M059J (cell line): Measurements from ENCODE around the gene HJURP. TPM values are rescaled to one million over a fixed set of nuclear protein-coding genes. Genes with fewer than 3 reads are reported as not detected.

Source experiments
- DNase-seq: peaks from one replicate; pipeline ENCODE4 v3.0.0-alpha.2; 2012; ENCODE audit warnings: low read depth
- total RNA-seq: library from RNA; depleted of rRNA; stranded (reverse); fragments of >200 nt; shearing (Covaris generic); gene quantifications from 2 replicates; pipeline ENCODE4 v1.2.3, GENCODE V29; 2014

Gene HJURP
- total RNA-seq, 1 experiment from 2014 or later: 80.4 TPM

DNA sequence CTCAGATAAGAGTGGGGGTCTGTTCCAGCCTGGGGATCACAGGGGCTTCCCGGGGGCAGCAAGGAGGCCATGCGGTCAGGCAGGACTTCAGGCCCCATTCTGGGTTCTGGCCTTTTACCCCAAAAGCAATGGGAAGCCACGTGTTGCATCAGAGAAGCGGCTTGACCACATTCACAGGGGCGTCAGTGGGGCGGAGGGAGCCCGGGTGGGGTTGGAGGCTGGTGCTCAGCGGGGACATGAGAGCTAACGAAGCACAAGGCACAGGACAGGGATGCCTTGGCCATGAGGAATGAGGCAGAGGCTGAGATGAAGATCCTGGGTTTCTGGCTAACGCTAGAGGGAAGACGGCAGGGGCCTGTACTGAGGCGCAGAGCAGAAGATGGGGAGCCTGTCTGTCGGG, 6.1 kb downstream of the HJURP start:
- no peak for DNase-seq

DNA sequence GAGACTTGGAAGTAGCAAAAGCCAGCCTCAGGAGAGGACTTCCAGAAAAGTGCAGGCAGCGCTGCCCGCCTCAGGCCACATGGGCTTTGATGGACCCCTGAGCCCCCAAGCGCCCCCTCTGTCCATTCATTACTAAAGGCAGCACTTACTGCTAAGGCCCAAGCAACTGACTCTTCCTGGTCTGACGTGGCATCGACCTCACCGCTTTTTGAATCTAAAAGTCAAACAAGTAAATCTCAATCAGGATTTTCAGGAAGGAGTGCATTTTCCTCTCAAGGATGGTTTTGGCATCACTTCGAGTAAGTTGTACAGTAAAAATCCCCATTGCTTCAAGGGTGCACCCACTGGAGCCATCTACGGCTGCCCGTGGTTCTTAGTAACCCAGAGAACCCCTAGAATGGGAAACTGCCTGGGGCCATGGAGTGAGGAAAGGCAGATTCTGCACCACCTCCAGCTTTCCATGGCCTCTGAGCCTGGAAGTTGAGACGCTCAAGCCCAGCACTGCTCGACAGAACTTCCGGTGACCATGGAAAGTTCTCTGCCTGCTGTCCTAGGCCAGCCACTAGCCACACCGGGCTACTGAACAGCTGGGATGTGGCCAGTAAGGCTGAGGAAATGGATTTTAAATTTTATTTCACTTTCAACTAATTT, 7.0 kb downstream of the HJURP start:
- DNase-seq: no peak

DNA sequence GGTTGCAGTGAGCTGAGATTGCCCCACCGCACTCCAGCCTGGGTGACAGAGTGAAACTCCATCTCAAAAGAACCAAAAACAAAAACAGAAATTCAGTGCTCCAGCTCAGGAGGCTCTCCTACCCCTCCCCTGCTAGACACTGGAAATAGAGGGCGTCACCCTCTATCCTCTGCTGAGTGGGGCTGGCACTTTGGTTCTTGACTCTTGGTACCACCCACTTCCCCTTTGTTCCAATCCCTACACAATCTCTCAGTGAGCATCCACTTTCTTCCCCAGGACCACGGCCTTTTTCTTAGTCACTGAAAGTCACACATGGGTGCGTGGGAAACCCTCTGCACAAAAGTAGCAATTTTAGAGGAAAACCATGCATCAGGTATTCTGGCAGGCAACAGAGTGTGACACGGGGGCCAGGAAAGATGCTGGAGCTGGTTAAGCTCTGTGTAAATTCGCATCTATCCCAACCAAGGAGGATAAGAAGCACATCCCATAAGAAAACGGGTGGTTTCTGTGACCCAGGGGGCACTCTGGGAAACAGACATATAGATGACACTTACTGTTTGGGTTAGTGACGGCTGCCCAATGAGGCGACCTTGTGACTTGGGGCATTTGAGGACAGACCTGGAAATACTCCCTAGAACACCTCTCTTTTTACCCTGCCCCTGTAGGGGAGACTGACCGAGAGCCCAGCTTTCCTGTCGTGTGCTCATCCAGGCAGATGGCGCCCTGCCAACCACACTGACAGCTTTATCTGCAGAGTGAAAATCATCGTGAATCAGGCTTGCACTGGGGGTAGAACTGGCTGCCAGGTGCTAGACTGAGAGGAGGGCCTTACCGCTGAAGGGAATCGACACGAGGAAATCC, 7.7 kb downstream of the HJURP start:
- no peak for DNase-seq

DNA sequence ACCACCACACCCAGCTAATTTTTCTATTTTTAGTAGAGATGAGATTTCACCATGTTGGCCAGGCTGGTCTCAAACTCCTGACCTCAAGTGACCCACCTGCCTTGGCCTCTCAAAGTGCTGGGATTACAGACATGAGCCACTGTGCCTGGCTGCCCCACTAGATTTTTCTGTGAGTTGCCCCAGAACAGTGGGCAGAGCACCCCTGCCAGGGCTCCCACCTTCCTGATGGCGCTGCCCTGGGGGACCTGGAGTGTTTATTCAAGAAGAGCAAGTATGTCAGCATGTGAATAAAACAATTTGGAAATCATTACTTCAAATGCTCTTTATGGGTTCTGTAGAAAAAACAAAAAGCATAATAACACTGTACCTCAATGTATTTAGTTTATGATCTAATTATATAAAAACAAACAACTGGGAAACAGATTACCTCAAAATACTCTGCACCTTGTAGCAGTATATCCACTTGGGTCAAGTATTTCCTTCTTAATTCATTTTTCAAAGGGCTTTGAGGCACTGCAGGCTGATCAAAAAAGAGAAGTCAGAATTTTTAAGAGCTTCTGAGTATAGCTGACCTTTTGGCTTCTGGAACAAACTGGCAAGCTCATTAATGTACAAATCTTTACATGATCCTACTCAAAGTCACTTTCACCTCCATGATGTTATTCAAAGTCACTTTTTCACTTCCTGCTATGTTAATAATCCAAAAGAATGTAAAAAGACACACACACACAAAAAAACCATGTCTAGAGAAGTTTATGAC, 8.9 kb downstream of the HJURP start:
- DNase-seq: no peak

DNA sequence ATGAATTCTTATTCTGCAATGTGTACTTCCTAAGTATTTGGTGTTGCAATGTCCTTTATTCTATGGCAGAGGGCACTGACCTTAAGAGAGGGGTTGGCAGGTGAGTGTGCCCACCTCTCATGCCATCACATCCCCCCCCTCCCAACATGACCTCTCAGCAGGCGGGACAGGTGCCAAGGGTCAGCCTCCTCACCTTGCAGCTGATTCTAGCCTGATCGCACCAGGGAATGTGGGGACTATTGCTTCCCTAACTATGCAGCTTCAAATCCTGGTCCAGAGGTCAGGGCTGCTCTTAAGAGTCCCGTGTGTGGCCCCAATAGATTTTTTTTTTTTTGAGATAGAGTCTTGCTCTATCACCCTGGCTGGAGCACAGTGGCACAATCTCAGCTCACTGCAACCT, 9.5 kb downstream of the HJURP start:
- DNase-seq: no peak

DNA sequence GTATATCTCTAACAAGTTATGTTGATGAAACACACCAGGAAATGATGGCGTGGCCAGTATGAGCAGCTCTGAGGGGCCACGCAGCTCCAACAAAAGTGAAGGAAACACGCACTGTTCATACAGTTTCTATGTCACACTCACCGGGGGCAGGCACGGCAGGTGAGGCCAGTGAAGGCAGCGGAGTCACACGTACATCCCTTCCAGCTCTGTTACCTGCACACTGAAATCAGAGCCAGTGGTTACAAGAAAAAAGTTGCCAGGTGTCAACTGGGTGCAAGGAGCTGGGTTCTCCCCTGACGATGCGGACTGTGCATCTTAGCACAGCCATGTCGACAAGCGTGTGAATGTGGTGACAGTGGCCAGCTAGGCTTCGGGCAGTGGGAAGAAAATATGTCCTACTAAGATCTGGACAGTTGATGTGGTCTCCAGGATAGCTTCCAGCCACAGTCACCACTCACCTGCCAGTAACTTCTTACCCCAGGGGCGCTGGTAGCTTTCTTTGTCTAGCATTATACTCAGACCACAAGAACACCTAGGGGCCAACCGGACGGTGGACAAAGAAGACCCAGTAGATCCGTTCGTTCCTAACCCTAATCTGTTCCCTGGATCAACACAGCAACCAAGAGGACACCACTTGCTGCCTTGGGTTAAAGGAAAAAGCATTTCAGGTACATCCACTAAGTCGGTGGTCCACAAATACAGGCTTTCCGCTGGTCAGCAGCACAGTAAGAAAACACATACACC, 10.1 kb downstream of the HJURP start:
- no peak for DNase-seq

DNA sequence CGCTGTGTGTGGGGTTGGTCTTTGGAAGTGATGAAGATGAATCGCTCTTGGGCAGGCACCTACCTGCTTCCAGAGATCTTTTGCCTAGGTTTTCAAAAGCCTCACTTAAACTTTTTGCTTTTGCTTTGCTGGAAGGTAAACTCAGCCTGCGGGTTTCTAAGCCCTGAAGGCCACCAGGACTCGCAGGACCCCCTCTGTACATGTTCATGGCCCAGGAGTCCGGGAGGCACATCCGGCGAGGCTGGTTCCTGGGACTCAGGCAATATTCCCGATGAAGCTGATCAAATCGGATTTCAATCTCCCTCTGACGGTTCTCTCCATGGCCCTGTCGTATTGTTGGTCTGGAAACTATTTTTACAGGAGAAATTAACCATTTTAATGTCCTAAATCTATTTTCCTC, 13.2 kb downstream of the HJURP start:
- DNase-seq: no peak

DNA sequence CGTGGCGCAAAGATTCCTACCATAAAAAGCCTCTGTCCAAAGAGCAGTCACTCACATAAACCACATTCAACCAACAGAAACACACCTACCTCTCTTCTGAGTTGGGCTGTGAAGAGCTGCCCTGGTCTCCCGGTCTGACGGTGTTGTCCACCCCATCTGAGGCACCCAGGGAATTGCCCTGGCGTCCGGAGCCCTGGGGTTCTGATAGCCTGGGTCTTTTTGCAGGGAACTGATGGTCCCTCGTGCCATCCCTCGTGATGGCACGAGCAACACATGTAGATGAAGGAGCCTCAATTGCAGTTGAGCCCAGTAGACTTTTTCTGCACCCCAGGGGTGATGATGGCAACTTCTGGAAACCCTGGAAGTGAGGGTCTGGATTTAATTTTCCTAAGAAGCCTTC, 13.8 kb downstream of the HJURP start:
- no peak for DNase-seq

DNA sequence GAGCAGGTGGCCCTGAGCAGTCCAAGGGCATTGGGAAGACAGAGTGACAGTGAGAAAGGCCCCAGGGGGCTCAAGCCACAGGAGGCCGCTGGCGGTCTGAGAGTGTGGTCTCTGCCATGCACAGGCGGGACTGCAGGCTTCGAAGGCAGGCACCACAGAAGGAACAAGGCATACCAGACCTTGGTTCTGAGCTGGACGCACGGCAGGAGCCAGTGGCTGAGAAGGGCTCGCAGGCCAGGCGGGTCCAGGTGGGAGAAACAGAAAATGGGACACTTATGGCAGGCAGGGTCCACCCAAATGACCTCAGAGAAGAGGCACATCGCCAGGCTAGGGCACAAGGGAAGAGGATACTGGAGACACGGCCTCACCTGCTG, 14.9 kb downstream of the HJURP start:
- no peak for DNase-seq

DNA sequence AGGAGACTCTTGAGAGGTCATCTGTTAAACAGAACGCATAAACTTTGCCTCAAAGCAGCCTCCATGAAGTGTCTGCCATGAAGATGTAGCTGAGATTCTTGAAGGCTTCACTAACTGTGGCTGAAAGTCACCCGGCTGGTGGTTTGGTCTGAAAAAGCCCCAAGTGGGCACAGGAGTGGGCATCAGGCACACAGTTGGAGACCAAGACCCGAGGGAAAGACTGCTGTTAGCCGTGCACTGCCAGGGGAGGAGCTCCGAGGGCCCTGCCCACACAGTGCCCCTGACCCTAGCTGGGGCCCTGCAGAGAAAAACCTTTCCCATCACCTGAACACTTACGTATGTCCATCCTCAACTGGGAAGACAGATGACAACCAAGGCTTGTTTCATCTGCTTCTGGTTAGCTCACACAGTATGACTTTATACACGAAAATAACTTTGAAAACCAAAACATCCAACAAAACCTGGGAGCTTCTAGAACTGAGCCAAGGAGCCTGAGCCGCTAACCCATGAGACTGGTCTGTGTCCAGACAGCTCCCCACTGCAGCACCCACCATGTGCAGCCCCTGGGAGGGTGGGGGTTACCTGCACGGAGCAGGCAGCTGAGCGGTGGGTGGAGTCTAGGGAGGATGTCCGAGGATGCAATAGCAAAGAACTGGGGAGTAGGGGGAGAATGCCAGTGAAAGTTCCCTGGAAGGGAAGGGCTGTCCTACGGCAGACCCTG, 15.4 kb downstream of the HJURP start:
- DNase-seq: no peak

DNA sequence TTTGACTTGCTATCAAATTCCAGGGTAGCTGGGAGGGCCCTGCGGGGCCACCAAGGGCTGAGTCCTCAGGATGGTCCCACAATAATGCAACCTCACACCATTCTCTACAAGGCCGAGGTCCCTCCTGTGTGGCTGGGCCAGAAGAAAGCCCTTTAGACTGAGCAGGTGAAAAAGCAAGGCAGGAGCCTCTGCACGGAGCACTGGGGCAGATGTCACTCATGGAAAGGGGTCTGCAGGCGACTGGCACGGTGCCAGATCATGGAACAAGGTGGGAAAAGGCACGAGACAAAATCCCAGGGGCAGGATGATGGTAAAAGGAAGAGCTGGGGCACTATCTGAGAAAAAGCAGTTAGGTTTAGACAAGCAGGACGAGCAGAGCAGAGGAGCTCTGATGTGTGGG, 16.1 kb downstream of the HJURP start:
- no peak for DNase-seq

DNA sequence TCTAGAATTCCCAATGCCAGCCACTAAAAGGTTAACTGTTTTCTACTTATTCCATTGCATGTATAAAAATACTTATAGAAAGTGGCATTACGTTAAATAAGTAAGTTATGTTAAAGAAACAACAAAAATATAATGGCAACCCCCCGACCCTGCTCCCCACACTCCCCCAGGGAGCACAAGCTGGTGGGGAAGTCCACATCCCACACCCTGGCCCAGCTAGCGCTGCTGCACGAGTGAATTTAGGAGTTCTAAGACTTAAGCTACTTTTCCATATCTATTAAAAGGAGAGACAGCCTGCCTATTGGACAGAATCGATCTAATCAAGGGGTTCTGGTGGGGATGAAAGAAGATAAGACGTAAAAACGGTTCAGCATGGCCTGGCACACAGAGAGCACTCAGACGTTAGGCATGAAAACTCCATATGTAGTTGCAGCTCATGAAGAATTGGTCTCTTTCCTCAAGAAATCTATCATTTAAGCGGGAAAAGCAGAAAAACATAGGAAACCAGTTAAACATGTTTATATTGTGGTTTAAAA, 16.6 kb downstream of the HJURP start:
- DNase-seq: no peak

DNA sequence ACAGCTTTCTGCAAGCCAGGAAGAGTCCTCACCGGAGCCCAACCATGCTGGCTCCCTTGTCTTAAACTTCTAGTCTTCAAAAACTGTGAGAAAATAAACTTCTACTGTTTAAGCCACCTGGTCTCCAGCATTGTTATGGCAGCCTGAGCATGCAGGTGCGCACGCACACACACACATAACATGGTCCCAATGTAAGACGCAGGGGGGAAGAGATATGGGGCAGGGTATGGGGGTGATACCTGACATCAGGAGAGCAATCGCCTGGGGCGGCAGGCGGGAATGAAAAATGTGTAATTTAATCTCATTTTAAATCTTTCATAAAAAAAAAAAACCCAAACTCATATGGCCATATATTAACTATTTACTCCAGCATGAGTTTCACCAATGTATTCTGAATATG, 18.0 kb downstream of the HJURP start:
- no peak for DNase-seq

DNA sequence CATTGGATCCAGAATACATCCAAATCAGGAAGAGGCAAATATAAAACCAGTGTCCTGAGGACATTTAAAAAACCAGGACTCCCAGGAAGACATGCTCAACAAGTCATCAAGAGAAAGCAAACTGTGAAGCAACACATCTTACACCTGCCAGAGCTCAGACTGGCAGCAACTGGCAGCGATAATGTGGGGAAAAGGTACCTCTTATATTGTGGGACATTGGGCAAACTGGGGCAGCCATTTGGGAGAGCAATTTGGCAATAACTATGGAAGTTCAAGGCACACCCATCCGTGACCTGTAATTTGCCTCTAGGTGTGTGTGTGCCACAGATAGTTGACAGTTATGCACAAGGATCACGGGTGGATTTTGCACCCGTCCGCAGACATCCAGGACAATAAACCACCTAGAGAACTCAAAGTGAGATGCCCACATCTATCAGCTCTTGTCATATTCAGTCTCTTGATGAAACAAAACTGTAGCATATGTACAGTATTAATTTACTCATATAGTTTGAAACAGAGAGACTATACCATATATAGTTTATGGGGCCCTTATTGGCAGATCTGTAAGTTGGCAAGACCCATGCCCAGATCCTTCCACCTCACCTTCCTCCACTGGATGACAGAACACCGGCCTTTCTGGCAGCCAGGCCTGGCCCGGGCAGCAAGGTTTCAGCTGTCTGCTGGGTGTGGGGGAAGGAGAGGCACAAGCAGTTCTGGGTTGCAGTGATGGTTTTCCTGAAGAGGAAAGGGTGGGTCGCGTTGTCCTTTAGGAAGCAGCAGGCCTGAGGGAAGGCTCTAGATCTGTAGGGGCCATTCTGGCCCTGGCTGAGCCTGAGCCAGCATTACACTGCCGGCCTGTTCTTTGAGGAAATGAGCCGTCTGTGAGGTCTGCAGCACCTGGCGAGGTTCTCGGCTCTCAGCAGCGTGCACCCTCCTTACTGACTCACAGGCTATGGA, 18.8 kb downstream of the HJURP start:
- DNase-seq: no peak

DNA sequence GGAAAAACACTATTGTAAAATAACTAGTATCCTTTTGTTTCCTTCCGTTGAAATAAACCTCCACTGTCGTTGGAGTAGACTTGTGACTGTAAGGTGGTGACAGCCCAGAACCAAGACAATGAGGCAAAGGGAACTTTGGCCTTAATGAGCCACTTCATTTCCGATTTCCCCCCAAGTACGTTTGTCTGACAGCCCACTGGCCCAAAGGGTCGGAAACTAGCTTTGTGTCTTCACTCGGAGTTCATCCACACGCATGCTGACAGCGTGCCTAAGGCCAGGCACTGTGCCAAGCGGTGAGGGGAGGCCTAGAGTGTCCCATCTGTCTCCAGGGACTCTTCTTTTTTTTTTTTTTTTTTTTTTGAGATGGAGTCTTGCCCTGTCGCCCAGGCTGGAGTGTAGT, 21.0 kb downstream of the HJURP start:
- no peak for DNase-seq

DNA sequence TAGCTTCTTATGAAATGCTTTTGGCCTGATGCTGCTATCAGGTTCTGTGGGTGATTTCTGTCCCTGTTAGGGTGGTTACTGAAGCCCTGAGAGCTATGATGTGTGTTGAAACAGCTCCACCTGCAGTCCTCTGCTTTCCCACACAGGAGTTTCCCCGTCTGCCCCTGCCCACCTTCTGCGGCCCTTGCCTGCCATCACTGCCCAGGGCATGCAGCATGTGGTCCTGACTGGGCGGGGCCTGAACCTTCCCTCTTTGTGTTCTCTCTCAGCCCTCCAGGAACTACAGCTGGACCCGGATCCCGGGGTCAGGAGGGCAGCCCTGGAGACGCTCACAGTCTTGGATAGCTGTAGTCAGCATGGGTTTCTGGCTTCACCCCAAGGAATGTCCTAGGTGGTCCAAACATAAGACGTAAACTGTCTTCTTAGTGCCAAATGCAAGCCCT, 21.4 kb downstream of the HJURP start:
- peak; percentile 80 for DNase-seq

DNA sequence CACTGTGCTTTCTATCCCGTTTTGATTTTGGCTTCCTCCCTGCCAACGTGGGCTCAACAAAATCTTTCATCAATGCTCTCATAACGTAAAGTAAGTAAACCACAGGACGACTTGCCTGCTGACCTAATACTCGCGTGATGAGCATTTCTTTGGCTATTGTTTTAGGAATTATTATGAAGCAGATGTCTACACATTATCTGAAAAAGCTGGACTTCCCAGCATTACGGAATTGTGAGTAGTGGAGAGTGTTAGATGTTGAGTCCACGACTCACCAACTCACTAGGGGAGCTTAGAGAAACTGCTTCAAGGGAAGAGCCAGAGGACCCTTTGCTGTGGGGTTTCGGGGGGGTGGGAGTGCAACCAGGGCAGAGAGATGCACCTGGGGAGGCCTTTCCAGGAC, 21.9 kb downstream of the HJURP start:
- no peak for DNase-seq

DNA sequence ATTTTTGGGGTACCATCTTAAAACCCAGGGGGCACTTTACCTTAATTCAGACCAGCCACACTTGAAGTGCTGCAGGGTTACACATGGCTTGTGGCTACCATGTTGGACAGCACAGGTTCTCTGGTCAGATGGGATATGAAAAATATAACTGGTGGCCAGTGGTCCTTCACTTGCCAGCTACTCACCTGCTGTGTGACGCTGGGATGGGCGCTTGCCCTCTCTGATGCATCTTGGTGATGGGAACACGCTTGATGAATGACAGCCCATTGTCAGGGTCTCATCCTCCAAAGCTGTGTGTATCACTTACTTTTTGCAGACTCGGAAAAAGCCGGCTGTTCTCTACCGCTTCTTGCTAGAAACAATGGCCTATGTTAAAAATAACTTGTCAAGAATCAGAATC, 22.5 kb downstream of the HJURP start:
- no peak for DNase-seq

DNA sequence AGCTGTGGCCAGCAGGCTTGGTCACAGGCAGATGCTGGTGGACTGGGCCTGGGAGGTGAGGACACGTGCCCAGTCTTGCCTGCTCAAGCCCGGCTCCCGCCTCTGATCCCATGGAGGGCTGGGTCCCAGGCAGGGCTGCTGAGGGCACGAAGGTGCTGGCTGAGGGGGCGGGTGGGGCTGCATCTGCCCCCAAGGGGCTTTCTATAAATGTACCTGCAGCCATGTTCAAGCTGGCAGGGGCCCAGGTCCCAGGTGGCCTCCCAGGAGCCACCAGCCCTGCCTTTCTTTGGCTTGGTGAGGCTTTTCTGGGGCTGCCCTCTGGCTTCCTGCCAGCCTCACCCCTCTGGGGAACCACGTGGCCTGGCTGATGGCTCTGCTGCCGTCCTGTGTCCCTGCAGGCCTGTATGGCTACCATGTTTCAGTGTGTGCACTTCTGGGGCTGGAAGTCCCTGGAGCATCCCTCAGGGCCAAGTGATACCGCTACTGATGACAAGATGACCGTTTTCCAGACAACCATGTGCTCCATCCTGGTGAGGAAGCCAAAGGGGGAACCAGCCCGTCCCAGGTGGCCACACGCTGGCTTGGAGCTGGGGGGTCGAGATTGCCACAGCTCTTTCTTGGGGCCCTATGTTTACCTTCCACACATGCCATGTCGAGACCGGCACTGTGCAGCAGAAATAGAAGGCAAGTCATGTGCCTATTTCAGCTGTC, 23.2 kb downstream of the HJURP start:
- DNase-seq: no peak
